Measurements from ENCODE around the gene CATSPER1.

- no peak for TF ChIP-seq CTCF (IDR thresholded peaks at IDR 0.05; ENCODE audit: low read length)
- no peak for TF ChIP-seq EZH2 (optimal IDR thresholded peaks at IDR 0.05; ENCODE audit: low read depth, low read length)
- TF ChIP-seq EZH2phosphoT487 (IDR thresholded peaks at IDR 0.05; ENCODE audit: low read length), result no peak
Measured at GRCh38 chr11:66015936-66016792, 10.1 kb downstream of the CATSPER1 start.
